GM18867 (cell line): ENCODE data around the gene TGFB2.

Experiments
- ATAC-seq: cut with Tn5 transposase; IDR thresholded peaks from one replicate; pipeline ENCODE4 v1.9.1; 2021; ENCODE audit warnings: mild to moderate bottlenecking, moderate library complexity; ENCODE audit not compliant: unreplicated experiment

Gene TGFB2

DNA sequence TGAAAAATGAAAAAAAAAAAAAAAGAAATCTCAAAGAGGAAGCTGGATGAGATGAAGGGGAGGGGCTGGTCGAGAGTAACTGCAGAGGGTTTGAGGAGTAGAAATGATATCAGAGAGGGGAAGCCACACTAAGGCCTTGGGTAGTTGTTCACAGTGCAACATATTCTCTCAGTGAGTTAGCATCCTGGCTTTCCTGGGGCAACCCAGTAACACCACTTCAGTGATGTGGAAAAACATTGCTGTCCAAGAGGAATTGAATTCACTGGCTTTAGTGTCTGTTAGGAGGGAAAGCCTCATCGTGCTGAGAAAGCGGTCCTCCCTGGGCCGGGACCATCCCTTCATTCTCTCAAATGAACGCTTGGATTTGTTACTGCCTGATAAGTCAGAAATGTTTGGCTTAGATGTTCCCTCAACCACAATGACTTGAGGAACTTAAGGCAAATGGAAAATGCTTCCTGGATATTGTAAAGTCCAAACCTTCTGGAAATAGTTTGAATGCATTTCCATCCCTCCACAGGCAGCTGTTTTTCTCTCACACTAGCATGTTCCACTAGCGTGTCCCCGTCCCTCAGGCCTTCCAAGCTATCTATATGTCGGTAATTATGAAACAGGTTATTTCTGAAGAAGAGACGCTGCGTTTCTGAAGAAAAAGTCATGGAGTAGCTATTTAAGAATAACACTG, 12.2 kb downstream of the TGFB2 start:
- no peak for ATAC-seq

DNA sequence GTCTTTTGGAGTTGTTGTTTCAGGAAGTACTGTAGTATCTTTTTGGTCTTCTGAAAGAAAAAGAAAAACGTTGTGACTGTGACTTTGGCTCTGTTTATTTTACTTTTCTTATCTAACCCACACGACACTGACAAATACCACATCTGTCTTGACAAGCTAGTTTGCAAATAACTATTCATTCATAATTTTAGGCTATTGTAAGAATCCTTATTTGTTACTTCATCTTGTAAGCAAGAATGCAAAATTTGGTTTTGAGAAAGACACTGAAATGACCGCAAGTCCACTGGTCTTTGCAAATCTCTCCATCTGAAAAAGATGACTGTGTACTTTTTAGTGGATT, 12.7 kb downstream of the TGFB2 start:
- ATAC-seq: no peak

DNA sequence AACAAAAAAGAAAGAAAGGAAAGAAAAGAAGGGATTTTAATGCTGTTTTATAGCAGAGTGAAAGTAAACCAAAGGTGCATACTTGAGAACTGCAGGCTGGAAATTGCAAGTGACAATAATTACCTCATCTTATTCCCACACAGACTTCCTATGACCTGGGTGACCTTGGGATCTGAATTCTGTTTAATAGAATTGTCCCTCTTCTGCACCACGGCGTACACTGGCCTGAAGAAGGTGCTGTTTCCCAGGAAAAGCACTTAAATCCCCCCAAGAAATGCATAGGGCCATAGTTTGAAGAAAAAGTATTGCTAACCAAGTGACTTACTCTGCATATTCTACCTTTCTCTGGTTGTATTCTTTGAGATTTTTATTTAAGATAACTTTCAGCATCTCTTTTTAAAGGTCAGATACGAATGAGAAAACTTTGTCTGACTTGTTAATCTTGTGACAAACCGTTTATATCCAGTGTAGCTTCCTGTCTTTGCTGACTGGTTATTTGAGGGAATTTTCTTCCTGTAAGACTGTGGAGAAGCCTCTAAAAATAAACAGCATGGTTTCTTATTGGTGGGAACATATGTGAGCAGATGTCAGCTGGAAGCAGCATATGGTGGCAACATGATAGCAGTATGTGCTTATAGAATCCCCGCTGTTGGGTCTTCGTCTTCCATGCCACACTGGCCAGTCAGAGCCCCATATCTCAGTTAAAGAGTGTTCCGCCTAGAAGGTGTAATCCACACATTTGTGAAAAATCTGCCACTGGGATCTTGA, 16.3 kb downstream of the TGFB2 start:
- ATAC-seq: no peak

DNA sequence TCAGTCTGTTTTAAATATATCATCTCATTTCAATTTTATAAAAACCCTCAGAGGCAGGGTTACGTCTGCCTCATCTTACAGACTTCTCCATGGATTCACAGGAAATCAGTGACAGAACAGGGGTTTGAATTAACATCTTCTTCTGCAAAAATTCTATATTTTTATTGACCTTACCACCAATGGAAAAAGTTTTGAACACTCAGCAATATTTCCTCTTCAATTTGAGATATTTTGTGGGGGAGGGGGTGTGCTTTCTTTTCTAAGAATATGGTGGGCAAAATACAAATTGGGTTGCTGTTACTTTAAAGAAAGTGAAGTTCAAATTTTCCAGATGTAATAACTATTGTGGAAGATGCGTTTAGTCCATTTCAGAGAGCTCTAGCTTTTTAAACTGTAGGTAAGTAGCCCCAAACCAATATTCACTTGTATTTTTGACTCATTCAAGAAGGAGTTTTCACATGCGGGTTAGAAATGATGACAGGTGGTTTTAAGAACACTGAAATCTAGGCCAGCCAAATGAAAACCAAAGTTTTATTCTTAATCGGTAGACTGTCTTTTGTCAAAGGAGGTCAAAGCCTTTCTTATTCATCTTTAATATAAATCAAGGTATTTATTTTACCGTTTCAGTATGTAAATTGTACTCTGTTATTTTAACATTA, 17.4 kb downstream of the TGFB2 start:
- no peak for ATAC-seq

DNA sequence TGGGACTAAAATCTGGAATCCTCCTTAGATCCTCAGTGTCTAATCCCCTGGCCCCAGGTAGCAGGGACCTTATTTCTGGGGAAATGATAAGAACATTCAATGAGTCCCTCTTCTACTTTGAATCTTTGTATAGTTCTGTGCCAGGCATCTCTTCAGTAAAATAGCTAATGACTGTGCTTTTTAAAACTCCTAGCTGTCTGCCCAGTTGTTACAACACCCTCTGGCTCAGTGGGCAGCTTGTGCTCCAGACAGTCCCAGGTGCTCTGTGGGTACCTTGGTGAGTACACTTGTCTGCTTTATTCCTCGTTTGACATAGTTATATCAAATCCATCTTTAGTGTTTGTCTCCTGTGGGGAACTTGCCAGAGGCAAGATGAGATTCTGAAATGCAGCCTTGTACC, 18.0 kb downstream of the TGFB2 start:
- no peak for ATAC-seq

DNA sequence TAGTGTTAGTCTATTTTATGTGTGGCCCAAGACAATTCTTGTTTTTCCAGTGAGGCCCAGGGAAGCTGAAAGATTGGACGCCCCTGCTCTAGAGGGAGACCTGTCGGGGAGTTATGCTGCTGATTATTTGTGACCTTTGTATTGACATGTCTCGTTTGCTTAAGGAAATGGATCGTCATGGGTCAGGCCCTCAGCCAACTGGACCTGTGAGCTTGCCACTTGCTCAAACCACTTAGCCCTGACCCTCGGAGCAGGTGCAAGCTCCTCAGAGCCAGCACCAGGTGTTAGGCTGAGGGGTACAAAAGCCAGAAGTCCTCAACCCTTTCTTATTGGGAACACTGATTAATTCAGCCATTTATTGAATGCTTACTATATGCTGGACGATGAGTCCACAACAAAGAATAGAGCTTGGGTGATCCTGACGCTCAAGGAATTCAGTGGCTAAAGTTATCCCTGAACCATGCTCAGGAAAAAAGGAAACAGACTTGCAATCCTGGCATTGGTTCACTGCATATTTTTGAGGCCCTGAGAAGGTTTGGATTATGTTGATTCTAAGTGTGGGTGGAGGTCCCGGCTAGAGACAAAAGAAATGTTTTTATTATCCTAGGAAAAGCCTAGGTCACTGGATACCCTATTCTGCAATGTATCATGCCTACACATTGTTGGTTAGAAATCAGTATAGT, 19.0 kb downstream of the TGFB2 start:
- ATAC-seq: no peak

DNA sequence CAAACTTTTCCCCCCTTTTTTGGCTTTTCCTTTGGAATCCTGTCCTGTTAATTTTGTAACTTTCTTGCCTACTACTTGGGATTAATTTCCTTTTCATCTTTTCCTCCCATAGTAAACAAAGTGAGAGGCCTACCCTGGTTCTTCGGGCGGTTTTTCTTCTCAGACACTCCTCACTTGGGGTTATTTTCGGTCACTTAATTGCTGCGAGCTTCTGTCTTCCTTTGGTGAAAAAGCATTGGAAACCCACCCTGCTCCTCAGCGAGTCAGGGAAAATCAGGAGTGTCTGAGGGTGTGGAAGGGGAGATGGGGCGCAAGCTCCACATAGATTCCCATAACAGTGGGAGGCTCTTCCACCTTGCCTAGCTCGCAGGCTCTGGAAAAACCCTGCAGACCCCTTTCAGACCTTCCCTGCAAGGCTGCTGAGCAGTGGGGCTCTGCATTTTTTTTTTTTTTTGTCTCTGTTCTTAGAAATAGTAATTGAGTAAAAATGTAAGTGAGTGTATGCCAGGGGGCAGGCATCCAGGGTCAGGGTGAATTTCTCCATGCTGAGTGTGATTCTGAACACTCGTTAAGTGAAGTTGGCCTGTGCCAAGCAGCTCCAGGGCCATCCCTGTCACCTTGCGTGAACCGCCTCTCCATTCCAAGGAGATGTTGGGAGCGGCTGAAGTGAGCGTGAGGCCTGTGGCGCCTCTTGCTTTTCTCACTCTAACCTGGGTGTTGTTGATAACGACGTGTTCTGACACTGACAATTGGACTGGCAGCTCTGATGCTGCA, 20.3 kb downstream of the TGFB2 start:
- no peak for ATAC-seq

DNA sequence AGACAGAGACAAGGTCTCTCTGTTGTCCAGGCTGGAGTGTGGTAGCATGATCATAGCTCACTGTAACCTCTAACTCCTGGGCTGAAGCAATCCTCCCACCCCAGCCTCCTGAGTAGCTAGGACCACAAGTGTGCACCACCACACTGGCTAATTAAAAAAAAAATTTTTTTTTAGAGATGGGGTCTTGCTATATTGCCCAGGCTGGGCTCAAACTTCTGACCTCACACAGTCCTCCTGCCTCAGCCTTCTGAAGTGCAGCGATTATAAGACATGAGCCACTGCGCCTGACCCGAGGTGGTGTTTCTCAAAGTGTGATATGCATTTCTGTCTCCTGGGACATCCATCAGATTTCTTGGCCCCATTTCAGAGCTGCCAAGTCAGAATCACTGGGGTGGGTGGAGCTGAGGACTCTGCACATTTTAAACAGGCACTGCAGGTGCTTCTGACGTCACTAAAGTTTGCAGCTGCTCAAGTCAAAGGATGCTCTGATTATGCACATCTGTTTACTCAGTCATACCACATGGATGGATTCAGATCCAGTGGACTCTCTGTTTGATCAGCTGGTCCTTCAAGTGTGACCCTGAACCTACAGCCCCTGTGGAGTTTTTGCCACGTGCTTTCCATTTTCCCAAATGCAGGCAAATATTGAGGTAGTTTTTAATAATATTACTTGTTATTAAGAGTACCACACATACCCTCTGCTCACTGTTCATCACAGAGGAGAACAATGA, 21.4 kb downstream of the TGFB2 start:
- ATAC-seq: no peak

DNA sequence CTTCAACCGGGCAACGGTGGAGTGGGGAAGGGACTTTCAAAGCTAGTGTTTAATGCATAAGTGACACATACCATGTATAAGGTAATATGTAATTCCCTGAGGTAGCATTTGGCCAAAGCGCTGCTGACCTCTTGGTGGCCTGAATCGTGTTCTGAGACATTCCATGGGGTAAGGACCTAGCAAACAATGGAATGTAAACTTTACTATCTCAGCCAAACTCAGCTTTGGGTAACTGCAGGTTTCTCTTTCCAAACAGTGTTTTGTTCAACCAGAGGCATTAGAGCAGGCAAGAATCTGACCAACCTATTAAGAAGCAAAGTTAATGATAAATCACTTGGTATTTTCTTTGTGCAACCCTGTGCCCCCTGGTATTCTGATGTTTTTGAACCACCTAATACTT, 22.0 kb downstream of the TGFB2 start:
- ATAC-seq: no peak

DNA sequence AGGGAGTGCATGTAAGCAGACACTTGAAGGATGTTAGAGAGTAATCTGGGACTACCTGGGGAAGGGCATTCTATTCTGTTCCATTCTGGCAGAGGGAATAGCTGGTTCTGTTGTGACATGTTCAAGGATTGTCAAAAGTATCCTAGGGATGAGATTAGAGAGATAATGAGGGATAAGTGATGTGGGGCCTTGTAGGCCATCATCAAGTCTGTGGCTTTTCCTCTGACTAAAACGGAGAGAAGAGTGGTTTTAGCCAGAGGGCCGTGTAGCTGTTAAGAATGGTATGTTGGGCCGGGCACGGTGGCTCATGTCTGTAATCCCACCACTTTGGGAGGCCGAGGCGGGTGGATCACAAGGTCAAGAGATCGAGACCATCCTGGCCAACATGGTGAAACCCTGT, 23.6 kb downstream of the TGFB2 start:
- ATAC-seq: no peak

DNA sequence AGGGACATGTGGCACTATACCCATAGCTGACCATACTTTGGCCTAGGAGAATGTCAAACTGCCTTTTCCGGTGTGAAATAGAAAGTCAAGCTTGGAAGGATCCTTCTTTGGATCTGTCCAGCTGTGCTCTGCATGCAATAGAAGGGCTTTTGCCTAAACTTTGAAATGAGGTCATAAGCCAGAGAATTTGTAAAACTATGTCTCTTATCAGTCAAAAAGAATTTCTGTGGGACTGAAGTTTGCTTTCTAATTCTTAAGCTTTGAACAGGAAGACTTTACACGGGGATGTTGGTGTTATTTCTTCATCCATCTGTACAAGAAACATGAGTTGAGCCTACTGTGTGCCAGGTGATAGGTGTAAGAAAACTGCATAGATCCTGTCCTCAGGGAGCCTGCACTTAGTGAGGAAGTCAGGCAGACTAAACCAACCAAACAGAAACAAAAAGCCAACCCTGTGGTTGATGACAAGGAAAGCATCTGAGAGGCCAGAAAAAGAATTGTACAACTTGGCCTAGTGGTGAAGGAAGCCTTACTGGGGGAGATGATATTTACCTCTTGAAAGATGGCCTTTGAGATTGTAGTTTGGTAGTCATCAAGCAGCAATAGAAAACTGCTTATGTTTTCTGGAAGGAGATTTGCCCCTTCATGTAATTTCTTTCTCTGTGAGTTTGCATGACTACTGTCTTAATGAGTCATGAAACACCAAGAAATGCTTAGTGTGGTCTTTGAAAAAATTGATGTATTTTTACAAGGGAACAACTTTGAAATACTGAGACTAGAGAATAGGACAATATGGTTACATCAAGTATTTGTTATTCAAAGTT, 24.8 kb downstream of the TGFB2 start:
- no peak for ATAC-seq

DNA sequence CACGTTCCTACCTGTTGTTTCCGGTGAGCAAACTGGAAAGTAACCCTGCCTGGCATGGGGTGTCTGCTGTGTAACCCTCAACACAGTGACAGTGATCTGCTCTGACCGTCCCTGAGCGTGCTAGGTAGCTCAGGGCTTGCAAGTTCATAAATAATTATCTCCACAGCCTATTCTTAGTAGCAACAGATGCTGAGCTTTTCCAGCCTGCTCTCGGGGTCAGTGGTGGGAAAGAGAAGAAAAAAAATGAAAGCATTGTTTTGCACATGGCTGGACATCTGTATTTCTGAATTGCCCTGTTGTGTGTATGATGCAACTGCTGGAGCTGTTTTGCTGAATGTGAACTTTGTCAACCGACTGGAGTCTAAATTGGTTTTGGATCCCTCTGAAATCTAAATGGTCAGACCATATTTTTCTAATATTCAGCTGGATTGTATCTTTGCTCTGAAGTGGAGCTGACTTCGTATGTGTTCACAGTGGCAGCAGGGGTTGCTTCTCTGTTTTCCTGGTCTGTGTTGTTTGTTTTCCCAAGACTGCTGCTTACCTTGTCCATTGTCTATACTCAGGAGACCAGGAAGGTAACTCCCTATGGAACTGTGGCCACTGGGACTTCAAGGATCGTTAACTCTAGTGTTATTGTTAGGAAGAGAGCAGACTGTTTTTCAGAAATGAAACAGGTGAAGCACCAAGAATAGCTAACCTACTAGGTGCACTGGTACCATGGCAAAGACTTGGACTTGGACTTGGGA, 27.0 kb downstream of the TGFB2 start:
- ATAC-seq: no peak

DNA sequence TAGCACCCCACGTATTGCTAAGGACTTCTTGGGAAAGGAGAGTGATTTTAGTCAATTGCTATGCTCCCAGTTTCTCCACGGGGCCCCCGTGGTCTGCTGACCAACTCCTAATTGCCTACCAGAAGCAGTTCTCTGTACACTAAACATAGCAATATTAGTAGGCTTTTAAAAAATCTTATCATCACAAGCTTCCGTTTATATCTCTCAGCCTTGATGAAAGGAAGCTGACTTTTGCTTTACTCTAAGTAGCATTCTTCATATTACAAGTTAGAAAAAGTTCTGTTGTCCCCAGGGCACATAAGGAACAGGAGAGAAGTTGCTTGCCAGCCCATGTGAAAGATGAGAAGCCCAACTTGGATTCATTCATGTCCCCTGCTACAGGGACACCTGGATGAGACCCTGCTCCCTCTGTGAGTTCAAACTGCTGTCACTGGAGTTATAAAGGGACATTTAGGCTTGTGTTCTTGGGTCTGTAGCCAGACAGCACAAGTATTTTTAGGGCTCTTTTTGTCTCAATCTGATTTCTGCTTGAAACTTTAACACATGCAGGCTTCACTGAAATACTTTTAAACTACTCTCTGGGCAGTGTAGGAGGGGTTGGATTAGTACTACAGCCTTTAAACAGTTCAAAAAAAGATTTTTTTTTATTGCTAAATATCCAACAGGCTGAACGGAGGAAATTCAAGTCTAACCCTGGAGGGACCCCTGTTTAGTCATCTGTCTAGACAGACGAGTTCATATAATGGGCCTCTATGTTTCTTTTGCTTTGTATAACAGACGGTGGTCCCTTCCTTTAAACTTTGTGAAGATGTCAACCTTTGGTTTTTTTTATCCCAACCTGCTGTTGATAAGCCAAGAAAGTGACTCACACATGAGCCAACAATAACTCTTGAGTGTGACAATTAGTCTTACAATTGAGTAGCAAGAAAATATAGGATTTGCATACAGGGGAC, 29.5 kb downstream of the TGFB2 start:
- ATAC-seq: no peak

DNA sequence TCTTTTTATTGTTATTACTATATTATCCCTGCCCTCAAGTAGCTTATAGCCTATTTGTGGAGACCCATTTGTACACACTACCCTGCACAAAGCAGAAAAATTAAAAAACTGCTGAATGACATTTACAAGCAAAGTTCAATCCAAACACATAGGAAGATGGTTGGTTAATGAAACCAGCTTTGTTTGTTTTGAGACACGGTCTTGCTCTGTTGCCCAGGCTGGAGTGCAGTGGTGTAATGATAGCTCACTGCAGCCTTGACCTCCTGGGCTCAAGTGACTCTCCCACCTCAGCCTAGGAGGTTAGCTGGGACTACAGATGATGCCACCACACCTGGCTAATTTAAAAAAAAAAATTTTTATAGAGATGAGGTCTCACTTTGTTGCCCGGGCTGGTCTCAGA, 31.6 kb downstream of the TGFB2 start:
- peak; percentile 18 for ATAC-seq

DNA sequence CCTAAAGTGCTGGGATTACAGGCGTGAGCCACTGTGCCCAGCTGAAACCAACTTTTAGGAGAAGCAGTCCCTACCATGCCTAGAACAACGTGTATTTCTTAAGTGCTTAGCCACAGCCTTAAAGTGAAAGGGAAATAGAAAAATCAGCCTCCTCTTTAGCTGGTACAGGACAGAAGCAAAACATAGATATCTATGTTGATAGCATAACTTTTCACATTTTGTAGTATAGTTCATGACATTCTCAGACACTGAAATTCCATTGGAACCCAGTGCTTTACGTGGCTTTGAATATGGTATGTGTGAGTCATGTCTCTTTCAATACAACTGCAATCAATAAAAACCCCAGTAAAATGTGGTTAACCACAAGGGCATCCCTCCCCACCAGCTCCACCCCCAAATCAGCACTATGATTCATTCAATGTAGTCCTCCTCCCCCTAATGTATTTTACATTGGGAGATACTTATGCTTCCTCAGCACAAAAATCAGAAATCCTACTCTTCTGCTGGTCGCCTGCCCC, 32.1 kb downstream of the TGFB2 start:
- ATAC-seq: peak; percentile 84

DNA sequence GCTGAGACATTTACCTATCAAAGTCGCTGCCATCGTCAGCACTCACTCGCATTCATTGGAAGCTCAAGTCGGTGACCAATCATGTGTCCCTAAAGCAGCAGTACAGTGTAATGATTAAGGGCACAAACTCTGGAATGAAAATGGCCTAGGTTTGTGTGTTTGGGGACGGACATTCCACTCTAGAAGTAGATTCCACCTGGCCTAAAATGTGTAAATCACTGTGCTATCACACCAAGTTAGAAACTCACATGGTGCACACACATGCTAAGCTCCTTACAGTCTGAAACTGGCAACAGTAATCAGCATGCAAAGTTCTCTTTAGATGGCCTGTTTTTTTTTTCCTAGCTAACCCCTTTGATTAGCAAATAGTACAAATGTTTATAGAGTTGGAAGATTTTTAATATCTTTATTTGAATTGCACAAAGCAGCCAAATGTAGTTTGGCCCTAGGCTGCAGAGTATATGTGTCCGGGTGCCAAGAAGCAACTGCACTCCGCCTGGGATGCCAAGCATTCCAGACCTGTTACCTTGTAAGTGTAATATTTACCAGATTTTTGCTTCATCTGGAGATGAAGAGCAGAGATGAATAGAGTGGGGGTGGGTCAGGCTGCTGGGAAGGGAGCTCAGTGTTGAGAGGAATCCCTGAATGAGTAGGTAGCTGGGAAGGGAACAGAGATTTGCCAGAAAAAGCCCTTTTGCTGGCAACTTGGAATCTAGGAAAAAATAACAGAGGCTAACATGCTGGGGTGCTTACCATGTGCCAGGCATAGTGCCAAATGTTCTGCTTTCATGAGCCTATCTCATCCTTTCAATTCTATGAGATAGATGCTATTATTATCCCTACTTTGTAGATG, 35.2 kb downstream of the TGFB2 start:
- ATAC-seq: no peak
